ENCODE results near the gene CAB39. TPM values are rescaled to one million over a fixed set of nuclear protein-coding genes. Genes with fewer than 3 reads are reported as not detected.
A peak's percentile ranks its signal among the peaks of the same experiment; 100 is the strongest.

Gene CAB39
- total and polyA plus RNA-seq, 2 donors from 2014 or later: 39.1 to 77.6 TPM

DNA sequence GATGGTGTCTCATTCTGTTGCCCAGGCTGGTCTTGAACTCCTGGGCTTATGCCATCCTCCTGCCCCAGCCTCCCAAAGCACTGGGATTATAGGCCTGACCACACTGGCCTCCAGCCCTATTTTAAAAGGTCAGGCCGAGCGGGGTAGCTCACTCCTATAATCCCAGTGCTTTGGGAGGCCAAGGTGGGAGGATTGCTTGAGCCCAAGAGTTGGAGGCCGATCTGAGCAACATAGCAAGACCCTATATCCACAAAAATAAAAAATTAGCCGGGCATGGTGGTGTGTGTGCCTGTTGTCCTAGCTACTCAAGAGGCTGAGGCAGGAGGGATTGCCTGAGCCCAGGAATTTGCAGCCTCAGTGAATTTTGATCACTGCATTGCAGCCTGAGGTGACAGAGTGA, 3.9 kb downstream of the CAB39 start:
- H3K36me3 ChIP-seq (ENCODE audit: control insufficient read depth in 2 of 3, insufficient read depth in 3 of 3, low read length in 3 of 3): no peaks in the 10 kb centered on the region
- FAIRE-seq (no peak), DNase-seq (no peak)
- no peak overlapping the region for H3K9ac ChIP-seq (ENCODE audit: low read length in 3 of 3)
- H3K27ac ChIP-seq (ENCODE audit: low read depth in 2 of 2, low read length in 2 of 2): peak overlapping the region in 1 of 2 donors; percentile 37
- no peaks in the 10 kb centered on the region for H3K9me3 ChIP-seq (ENCODE audit: control insufficient read depth in 2 of 3, insufficient read depth in 1 of 3, low read length in 3 of 3)
- H3K27me3 ChIP-seq (ENCODE audit: control insufficient read depth, insufficient read depth, low read length): no peaks in the 10 kb centered on the region
- no peak for TF ChIP-seq CTCF (IDR thresholded peaks at IDR 0.05; ENCODE audit: borderline replicate concordance, extremely low read depth, insufficient read depth)
- no peak overlapping the region for H3K4me3 ChIP-seq (ENCODE audit: low read length in 3 of 3)
- intact Hi-C loops (cut with DNase I): no loop called here
- peaks cover 3 to 31% (median 26%) of the 10 kb centered on the region in 3 donors for H3K4me1 ChIP-seq (ENCODE audit: control insufficient read depth in 2 of 3, insufficient read depth in 2 of 3, low read depth in 1 of 3, low read length in 3 of 3)

DNA sequence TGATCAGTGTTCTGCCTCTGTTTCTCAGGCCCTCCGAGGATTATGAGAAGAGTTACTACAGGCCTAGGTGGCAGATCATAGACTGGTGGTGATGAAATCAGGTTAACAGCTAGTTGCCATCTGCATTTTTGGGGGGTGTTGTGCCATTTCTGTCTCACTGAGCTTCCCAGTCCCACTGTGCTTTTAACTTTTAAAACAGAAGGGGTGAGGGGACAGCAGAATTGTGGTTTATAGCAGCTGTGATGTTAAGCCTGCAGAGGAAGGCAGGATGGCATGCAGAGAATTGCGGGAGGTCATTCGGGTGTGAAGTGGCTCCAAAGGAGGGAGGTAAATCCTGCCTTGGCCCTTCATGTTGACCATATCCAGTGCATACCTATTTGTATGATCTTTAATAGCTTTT, 5.0 kb downstream of the CAB39 start:
- DNase-seq (peak in 3 of 5 donors; percentile 67 to 80 (median 76)), FAIRE-seq (no peak)
- H3K4me3 ChIP-seq (ENCODE audit: low read length in 3 of 3): no peak overlapping the region
- H3K4me1 ChIP-seq (ENCODE audit: control insufficient read depth in 2 of 3, insufficient read depth in 2 of 3, low read depth in 1 of 3, low read length in 3 of 3): peaks cover 3 to 35% (median 26%) of the 10 kb centered on the region in 3 donors
- no peaks in the 10 kb centered on the region for H3K9me3 ChIP-seq (ENCODE audit: control insufficient read depth in 2 of 3, insufficient read depth in 1 of 3, low read length in 3 of 3)
- TF ChIP-seq CTCF (IDR thresholded peaks at IDR 0.05; ENCODE audit: borderline replicate concordance, extremely low read depth, insufficient read depth): no peak
- no peaks in the 10 kb centered on the region for H3K27me3 ChIP-seq (ENCODE audit: control insufficient read depth, insufficient read depth, low read length)
- H3K9ac ChIP-seq (ENCODE audit: low read length in 3 of 3): peak overlapping the region in 1 of 3 donors; percentile 10
- intact Hi-C loops (cut with DNase I): no loop called here
- H3K36me3 ChIP-seq (ENCODE audit: control insufficient read depth in 2 of 3, insufficient read depth in 3 of 3, low read length in 3 of 3): no peaks in the 10 kb centered on the region
- no peak overlapping the region for H3K27ac ChIP-seq (ENCODE audit: low read depth in 2 of 2, low read length in 2 of 2)

DNA sequence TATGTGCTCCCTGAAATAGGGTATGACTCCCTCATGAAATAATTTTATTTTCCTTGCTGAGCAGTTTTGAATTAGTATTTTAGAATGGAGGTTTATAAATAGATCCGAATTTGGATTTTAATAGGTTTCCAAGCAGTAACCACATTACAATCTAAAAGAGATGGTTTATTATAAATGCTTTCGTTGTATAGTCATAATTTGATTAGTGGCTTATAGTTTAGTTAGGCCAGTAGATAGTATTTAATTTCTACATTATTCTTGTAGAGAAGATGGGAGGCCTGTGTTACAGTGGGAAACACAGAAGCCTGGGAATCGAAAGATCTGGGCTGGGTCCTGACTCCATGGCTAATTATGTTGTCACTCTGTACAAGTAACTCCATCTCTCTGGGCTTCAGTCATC, 6.7 kb downstream of the CAB39 start:
- no peak for TF ChIP-seq CTCF (IDR thresholded peaks at IDR 0.05; ENCODE audit: borderline replicate concordance, extremely low read depth, insufficient read depth)
- Histone ChIP-seq H3K36me3 (ENCODE audit: control insufficient read depth in 2 of 3, insufficient read depth in 3 of 3, low read length in 3 of 3) (no peaks in the 10 kb centered on the region), H3K27me3 (ENCODE audit: control insufficient read depth, insufficient read depth, low read length) (no peaks in the 10 kb centered on the region), H3K9ac (ENCODE audit: low read length in 3 of 3) (no peak overlapping the region), H3K4me3 (ENCODE audit: low read length in 3 of 3) (no peak overlapping the region), H3K9me3 (ENCODE audit: control insufficient read depth in 2 of 3, insufficient read depth in 1 of 3, low read length in 3 of 3) (no peaks in the 10 kb centered on the region), H3K27ac (ENCODE audit: low read depth in 2 of 2, low read length in 2 of 2) (no peak overlapping the region), H3K4me1 (ENCODE audit: control insufficient read depth in 2 of 3, insufficient read depth in 2 of 3, low read depth in 1 of 3, low read length in 3 of 3) (peaks cover 3 to 35% (median 22%) of the 10 kb centered on the region in 3 donors)
- no peak for DNase-seq
- intact Hi-C loops (cut with DNase I): no loop called here
- no peak for FAIRE-seq

DNA sequence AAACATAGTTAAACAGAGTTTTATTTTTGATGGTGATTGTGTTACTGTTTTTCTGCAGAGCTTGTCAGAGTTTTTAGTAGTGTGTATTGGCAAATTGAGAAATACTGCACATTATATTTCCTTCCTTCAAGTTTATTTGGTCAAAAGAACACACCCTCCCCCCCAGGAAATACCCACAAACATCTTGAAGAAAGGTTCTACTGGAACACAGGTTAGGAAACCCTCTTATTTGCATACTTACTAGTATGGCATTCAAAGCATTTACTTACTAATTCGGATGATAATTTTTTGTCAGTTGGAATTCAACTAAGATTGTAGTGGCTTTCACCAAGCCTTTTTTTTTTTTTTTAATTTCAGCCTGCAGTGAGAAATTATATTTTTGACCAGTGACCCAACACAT, 9.1 kb downstream of the CAB39 start:
- Histone ChIP-seq H3K27me3 (ENCODE audit: control insufficient read depth, insufficient read depth, low read length) (no peaks in the 10 kb centered on the region), H3K4me3 (ENCODE audit: low read length in 3 of 3) (no peak overlapping the region), H3K9me3 (ENCODE audit: control insufficient read depth in 2 of 3, insufficient read depth in 1 of 3, low read length in 3 of 3) (no peaks in the 10 kb centered on the region), H3K9ac (ENCODE audit: low read length in 3 of 3) (no peak overlapping the region), H3K36me3 (ENCODE audit: control insufficient read depth in 2 of 3, insufficient read depth in 3 of 3, low read length in 3 of 3) (no peaks in the 10 kb centered on the region), H3K4me1 (ENCODE audit: control insufficient read depth in 2 of 3, insufficient read depth in 2 of 3, low read depth in 1 of 3, low read length in 3 of 3) (peaks cover 0 to 31% (median 15%) of the 10 kb centered on the region in 3 donors), H3K27ac (ENCODE audit: low read depth in 2 of 2, low read length in 2 of 2) (no peak overlapping the region)
- DNase-seq (no peak), FAIRE-seq (no peak)
- intact Hi-C loops (cut with DNase I): no loop called here
- no peak for TF ChIP-seq CTCF (IDR thresholded peaks at IDR 0.05; ENCODE audit: borderline replicate concordance, extremely low read depth, insufficient read depth)

All from kidney (tissue), 14 donors.